HG03460 (cell line): Measurements from ENCODE around the gene SLC4A11.
"Not testable (repeated sequence)": the region's sequence is repeated elsewhere in the genome, so short reads cannot be mapped to it uniquely, and the experiment has no call there.

ENCODE experiments used
- ATAC-seq: cut with Tn5 transposase; IDR thresholded peaks from one replicate; pipeline ENCODE4 v1.9.1; 2021; ENCODE audit not compliant: unreplicated experiment

Gene SLC4A11

GRCh38 chr20:3203315-3204123, 35.5 kb downstream of the SLC4A11 start:
- ATAC-seq, result no peak

DNA sequence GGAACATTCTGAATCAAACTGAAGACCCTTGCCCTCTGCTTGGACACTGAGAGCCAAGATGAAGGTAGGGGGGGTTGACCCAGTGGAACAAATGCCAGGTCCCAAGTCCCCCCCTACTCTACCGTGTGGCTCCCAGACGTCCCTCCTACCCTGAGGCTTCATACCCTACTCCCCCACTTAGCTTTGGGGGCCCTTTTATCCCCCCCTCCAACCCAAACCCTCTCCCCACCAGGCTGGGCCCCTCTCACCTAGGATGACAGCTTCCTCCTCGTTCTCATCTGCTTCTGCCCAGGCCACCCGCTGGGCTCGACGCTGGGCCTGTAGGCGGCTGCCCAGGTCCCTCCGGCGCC, 36.0 kb downstream of the SLC4A11 start:
- no peak for ATAC-seq

GRCh38 chr20:3199976-3200755, 38.8 kb downstream of the SLC4A11 start:
- ATAC-seq, result no peak

GRCh38 chr20:3199206-3199605, 39.8 kb downstream of the SLC4A11 start:
- ATAC-seq, result no peak

DNA sequence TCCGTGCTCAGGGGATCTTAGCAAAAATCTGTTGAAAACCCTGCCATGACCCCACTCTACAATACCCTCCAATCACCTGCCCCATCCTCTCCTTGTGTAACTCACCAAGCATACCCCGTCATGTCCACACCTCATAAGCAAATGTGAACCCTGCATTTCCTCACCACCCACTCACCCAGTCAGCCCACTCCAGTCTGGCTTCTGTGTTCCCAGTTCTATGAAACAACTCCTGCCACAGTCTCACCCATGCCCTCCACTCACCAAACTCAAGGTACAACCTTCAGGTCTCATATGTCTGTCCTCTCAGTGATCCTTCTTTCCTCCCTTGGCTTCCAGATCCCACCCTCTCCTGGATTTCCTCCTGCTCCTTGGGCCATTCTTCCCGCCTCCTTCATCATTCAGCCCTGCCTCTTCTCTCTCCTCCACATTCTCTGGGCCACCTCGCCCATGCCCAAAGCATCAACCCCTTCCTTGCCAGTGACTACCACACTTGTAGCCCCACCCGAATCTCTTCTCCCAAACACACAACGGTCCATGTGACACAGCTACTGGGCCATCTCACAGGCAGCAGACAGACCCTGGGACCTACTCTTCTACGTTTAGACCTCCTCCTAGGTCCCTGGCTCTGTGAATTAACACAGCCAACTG, 43.3 kb downstream of the SLC4A11 start:
- ATAC-seq, result no peak

- ATAC-seq, result no peak
Observed at GRCh38 chr20:3194617-3195280, 44.2 kb downstream of the SLC4A11 start.

DNA sequence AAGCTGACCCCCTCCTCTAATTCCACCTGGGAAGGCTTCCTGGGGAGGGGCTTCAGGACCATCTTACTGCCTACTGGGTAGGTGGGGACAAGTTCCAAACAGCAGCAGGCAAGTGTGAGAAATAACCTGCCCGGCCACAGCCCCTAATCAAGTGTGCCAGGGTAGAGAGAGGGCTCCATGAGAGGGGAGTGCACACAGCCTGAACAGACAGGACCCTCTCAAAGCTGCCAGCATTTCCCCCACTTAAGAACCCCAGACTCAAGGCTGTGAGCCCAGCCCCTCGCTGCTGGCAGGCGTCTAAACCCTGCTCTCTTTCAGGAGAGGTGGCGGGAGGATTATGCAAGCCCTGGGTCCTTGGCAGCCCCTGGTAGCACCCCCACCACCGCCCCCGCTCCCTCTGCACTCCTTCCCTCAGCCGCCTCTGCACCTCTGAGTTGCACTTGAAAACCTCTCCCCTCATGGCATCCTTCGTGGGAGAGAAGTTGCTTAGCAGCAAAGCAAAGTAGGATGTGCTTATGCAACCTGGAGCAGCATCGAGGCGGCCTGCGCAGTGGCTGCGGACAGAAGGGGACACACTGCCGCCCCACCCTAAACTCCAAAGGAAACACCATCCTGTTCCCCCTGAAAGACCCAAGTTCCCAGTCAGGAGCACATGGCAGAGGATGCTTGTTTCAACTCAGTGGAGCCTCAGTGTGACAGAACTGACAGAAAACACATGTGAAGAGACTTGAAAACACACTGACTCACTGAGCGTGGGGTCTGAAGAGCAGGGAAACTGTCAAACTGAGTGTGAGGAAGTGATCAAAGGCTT, 45.0 kb downstream of the SLC4A11 start:
- ATAC-seq, result no peak

- no peak for ATAC-seq
Observed at GRCh38 chr20:3192226-3193015, 46.6 kb downstream of the SLC4A11 start.

DNA sequence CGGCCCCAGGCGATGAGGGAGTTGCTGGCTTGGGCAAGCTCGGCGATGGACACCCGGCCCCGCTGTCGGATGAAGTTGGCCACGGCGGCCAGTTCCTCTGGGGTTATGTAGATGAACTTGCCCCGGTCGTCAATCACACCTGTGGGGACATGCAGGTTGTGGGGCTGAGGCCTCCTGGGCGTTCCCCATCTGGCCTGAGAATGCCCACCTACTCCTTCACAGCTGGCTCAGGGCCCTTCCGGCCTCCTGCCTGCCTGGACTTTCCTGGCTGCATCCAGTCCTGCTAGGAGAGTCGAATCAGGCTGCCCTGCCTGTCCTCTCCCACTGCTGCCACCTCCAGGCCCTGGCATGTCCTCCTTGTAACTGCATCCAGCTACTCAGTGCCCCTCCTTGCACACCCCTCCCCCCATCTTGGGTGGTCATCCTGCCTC, 48.3 kb downstream of the SLC4A11 start:
- ATAC-seq, result no peak

DNA sequence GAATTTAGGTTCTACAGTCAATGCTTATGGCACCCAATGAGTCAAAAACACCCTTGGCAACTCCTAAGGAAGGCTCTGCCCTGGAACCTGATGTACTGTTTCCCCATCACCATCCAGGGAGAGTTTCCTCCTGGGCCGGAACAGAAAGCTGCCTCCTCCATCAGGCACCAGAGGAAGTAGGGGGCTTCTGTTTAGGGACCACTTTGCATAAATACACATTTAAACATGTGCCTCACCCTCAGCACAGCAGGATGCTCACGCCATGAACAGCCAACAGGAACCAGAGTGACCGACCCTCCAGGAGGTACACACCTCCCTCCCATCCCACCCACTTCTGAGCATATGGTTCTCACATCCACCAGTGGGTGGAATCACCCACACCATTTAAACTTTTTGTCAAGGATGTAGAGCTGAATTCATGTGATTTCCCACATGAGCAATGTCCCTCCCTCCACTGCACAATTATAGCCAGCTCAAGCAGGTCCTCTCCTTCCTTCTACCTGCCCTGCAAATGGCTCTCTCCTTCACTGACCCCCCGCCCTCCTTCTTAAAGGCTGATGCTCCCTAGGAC, 49.3 kb downstream of the SLC4A11 start:
- no peak for ATAC-seq

- no peak for ATAC-seq
Observed at GRCh38 chr20:3188823-3189413, 50.1 kb downstream of the SLC4A11 start.

- ATAC-seq, result not testable (repeated sequence)
Observed at GRCh38 chr20:3187861-3188260, 51.1 kb downstream of the SLC4A11 start.

DNA sequence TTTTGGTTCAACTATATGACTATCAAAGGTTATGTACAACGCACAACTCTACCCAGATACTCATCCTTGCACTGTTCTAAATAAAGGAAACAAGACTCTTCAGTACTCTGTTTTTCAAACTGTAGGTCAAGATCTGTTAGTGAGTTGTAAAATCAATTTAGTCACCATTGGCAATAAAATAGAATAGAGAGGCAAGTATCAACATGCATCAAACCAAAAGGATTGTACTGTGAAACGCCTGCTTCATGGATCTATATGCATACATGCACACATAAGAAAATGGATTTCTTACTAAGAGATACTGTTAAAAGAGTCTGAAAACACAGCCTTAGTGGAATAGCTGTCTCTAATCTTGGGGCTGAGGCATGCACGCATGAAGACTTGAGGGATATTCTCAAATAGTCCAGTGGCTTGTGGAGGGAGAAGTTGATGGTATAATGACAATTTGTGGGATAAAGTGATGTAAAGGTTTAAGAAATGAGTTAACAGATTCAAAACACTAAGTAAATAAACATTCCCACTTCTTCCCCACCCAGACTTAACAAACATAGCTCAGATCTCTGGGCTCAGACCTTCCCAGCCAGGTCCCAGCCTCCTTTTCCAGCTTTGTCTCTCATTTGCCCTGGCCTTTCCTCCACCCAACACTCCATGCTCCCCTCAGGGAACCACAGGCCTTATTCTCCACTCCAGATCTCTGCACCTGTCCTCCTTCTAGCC, 54.9 kb downstream of the SLC4A11 start:
- no peak for ATAC-seq

- ATAC-seq, result not testable (repeated sequence)
Observed at GRCh38 chr20:3182429-3182828, 56.6 kb downstream of the SLC4A11 start.

DNA sequence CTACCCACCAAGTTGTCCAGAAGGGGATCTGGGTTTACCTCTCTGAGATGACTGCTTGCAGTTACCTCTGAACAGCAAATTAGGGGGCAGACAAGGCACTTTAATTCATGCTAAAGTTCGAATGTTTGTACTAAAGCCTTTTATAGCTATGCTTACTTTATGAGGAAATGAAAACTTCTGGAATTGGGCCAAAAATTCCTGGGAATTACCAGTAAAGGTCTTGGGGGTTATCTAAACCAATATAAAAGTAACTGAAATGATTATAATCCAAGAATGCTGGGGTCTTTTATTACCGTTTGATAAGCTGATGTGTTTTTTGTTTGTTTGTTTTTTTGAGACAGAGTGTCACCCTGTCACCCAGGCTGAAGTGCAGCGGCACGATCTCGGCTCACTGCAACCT, 57.7 kb downstream of the SLC4A11 start:
- ATAC-seq, result no peak

DNA sequence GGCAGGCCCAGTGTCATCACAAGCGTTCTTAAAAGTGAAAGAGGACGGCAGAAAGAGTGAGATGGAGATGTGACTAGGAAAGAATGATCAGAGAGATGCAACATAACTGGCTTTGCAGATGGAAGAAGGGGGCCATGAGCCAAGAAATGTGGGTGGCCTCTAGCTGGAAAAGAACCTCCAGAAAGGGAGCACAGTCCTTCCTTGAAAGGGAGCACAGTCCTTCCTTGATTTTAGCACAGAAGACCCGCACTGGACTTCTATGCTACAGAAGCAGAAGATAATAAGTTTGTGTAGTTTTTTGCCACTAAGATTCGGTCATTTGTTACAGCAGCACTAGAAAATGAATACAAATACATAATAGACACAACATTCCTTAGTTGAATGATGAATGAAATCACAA, 58.7 kb downstream of the SLC4A11 start:
- no peak for ATAC-seq

GRCh38 chr20:3177746-3178485, 61.1 kb downstream of the SLC4A11 start:
- no peak for ATAC-seq
